GM12872 (cell line): Measurements from ENCODE around the gene BAD.

ENCODE experiments used
- TF ChIP-seq, protein P1 (sequence below): IDR thresholded peaks from 3 replicates; pipeline ENCODE4 v1.5.1; 2011; ENCODE audit warnings: low read depth, mild to moderate bottlenecking, low read length, moderate library complexity; ENCODE audit not compliant: insufficient read depth

Gene BAD

GRCh38 chr11:64295760-64296159 lies 11.3 kb upstream of the BAD start:
- TF ChIP-seq, protein P1, sequence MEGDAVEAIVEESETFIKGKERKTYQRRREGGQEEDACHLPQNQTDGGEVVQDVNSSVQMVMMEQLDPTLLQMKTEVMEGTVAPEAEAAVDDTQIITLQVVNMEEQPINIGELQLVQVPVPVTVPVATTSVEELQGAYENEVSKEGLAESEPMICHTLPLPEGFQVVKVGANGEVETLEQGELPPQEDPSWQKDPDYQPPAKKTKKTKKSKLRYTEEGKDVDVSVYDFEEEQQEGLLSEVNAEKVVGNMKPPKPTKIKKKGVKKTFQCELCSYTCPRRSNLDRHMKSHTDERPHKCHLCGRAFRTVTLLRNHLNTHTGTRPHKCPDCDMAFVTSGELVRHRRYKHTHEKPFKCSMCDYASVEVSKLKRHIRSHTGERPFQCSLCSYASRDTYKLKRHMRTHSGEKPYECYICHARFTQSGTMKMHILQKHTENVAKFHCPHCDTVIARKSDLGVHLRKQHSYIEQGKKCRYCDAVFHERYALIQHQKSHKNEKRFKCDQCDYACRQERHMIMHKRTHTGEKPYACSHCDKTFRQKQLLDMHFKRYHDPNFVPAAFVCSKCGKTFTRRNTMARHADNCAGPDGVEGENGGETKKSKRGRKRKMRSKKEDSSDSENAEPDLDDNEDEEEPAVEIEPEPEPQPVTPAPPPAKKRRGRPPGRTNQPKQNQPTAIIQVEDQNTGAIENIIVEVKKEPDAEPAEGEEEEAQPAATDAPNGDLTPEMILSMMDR, result no peak

GRCh38 chr11:64294774-64295173 lies 10.3 kb upstream of the BAD start:
- TF ChIP-seq, protein P1, result no peak

DNA sequence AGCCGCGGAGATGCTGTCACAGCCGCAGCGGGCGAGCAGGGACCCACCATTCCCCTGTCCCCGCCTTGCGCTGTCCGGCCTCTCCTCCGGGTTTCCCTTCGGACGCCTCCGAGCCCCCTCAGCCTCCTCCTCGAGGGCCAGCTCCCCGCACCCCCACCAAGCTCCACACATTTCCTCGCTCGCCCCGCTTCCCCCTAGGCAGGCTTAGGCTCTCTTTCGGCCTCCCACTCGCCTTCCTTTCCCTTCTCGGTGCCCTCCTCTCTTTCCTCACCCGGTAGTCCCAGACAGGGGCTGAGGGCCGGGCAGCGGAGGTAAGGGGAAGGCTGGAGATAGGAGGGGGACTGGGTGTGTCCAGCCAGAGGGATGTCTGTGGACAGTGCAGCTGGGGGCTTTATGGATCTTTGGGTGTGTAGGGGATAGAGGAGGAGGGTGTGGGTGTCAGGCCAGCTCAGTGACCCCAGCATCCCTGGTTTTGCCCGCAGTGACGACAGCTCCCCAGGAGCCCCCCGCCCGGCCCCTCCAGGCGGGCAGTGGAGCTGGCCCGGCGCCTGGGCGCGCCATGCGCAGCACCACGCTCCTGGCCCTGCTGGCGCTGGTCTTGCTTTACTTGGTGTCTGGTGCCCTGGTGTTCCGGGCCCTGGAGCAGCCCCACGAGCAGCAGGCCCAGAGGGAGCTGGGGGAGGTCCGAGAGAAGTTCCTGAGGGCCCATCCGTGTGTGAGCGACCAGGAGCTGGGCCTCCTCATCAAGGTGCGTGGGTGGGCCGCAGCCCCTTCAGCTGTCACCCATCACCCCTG lies 8.2 kb upstream of the BAD start:
- TF ChIP-seq, protein P1, result no peak

- TF ChIP-seq, protein P1, result no peak
These were observed 7.4 kb upstream of the BAD start for GRCh38 chr11:64291752-64292459.

GRCh38 chr11:64291262-64291751 lies 6.8 kb upstream of the BAD start, which contains the start of gene KCNK4:
TSS of gene KCNK4 (plus strand) at chr11:64291302. CDS start at chr11:64293019, 1,717 bp downstream.
- TF ChIP-seq, protein P1, result no peak

GRCh38 chr11:64290352-64291261 lies 6.1 kb upstream of the BAD start:
- TF ChIP-seq, protein P1, result no peak
